ENCODE data around the gene CNOT11.
"Not testable (repeated sequence)": the region's sequence is repeated elsewhere in the genome, so short reads cannot be mapped to it uniquely, and the experiment has no call there.

DNA sequence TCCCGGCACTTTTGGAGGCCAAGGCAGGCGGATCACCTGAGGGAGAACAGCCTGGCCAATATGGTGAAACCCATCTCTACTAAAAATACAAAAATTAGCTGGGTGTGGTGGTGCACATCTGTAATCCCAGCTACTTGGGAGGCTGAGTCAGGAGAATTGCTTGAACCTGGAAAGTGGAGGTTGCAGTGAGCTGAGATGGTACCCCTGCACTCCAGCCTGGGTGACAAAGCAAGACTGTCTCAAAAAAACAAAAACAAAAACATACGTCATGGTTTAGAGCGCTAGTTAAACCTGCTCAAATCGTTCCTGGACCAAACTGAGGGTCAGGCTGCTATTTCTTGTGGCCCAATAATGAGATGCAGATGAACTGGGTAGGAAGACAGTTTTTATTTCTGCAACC lies 7.2 kb upstream of the CNOT11 start:
- TF ChIP-seq, protein P1, sequence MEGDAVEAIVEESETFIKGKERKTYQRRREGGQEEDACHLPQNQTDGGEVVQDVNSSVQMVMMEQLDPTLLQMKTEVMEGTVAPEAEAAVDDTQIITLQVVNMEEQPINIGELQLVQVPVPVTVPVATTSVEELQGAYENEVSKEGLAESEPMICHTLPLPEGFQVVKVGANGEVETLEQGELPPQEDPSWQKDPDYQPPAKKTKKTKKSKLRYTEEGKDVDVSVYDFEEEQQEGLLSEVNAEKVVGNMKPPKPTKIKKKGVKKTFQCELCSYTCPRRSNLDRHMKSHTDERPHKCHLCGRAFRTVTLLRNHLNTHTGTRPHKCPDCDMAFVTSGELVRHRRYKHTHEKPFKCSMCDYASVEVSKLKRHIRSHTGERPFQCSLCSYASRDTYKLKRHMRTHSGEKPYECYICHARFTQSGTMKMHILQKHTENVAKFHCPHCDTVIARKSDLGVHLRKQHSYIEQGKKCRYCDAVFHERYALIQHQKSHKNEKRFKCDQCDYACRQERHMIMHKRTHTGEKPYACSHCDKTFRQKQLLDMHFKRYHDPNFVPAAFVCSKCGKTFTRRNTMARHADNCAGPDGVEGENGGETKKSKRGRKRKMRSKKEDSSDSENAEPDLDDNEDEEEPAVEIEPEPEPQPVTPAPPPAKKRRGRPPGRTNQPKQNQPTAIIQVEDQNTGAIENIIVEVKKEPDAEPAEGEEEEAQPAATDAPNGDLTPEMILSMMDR (IDR thresholded peaks at IDR 0.05): not testable (repeated sequence)
- TF ChIP-seq POLR2A (IDR thresholded peaks at IDR 0.05): not testable (repeated sequence)
